HG02870 (cell line): ENCODE measurements around the gene TRIM8.

Experiments used
- ATAC-seq: cut with Tn5 transposase; IDR thresholded peaks from one replicate; pipeline ENCODE4 v1.9.1; 2021; ENCODE audit warnings: mild to moderate bottlenecking, moderate library complexity; ENCODE audit not compliant: unreplicated experiment

Gene TRIM8

DNA sequence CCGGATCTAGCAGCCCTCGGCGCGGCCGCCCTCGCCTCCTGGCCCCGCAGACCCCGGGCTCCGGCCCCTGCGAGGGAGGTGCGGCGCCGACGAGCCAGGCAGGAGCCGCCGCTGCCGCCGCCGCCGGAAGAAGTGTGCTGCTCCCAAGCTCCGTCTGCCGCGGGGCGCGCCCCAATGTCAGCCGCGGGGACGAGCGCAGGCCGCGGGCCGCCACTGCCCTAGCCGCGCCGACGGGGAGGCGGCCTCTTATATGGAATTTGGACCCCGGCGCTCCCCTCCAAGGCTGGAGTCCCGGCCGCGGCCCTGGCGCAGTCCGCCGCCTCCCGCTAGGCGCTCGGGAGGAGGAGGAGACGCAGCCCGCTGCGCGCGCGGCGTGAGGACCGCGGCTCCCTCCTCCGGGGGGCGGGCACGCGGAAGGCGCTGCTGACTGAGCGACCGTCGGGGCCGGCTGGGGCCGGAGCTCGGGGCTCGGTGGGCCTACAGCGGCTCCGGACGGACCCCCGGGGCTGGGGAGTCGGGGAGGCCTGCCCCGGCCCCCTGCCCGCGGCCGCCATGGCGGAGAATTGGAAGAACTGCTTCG lies at the start of gene TRIM8:
TSS of gene TRIM8 (plus strand) at position 414 of the 580 bp plus-strand sequence. CDS start at position 553, 139 bp downstream.
- no peak for ATAC-seq

- no peak for ATAC-seq
These were observed 49.0 kb upstream of the TRIM8 start for GRCh38 chr10:102595293-102595692.

- ATAC-seq = no peak
These were observed 48.4 kb upstream of the TRIM8 start for GRCh38 chr10:102595897-102596296.

DNA sequence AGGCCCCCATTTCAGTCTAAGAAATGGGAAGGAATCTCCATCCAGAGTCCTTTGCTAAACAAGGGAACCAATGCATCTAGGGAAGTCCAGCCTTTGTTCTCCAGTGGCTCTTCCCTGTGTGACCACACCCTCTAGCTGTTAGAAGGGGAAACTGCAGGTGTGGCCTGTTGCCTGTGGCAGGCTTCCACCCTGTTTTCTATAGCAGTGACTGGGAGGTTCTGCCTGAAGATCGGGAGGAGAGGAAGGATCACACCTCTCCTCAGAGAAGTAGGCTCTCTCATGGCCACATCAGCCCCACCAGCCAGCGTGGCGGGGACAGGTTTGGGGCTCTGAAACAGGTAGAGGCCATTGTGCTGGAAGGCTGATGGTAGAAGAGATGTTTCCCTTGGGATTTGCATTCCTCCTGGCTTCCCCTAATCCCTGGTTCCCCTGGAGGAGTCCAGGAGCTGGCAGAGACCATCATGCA lies 47.7 kb upstream of the TRIM8 start:
- no peak for ATAC-seq

- ATAC-seq = no peak
These were observed 46.9 kb upstream of the TRIM8 start for GRCh38 chr10:102597131-102597991.

DNA sequence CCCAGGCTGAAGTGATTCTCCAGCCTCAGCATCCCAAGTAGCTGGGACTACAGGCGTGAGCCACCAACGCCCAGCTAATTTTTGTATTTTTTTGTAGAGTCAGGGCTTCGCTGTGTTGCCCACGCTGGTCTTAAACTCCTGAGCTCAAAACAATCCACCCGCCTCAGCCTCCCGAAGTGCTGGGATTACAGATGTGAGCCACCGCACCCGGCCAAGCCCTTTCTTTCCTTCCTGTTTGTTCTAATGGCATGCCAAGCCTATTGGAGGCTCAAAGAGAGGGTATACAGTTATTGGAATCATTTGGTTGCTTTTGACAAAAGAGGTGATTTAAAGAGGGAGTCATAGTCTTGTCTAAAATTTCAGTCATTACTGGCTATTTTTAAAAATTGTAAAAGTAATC lies 46.0 kb upstream of the TRIM8 start:
- ATAC-seq = no peak

DNA sequence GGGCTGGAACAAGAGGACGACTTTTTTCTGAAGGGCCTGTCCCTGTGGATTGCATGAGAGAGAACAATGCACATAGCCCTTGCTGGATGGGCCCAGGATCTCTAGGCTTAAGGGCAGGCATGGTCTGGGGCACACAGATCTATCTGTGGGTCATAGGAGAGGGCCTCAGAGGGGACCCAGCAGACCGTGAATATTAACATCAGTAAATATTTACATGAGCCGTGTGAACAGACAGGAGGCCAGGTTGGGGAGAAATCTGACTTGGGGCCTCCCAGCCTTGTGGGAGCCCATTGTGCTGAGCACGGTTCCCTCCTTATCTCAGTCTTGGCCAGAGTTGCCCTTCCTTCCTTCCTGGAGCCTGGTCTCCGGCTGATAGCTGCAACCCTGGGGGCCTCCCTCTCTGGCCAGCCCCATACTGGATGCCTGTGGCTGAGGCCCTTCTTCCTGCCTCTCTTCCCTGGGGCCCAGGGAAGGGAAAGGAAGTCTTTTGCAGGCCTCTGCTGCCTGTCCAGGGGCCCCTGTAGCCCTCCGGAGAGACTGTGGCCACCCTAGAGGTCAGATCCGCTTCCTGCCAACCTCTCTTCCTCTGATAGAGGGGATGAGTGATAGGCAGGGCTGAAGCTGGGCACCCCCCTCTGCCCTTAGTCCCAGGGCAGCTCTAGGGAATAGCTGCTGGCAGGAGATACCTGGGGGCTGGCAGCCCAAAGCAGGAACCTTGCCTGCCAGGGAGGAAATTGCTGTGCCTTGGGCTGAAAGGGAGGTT lies 44.5 kb upstream of the TRIM8 start:
- no peak for ATAC-seq

DNA sequence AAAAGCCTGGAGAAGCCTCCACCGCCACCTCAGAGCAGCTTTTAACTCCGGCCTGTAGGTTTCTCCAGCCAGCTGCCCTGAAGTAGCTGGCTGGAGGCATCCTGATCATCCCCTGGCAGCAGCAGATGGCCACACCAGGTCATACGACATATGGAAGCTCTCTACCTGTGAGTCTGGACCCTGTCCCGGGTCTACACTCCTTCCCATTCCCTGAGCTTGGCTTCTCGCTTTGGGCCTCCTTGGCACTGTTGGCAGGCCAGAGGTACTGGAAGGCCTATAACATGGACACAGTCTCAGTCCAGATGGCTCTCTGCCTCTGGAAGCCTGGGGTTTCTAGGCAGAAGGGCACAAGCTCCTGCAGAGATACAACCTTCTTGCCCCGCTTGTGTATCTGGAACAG lies 43.5 kb upstream of the TRIM8 start:
- ATAC-seq = no peak

GRCh38 chr10:102601639-102602038 lies 42.6 kb upstream of the TRIM8 start:
- ATAC-seq = no peak

GRCh38 chr10:102602272-102603045 lies 41.8 kb upstream of the TRIM8 start:
- ATAC-seq = no peak

GRCh38 chr10:102603946-102604345 lies 40.3 kb upstream of the TRIM8 start:
- ATAC-seq = no peak

DNA sequence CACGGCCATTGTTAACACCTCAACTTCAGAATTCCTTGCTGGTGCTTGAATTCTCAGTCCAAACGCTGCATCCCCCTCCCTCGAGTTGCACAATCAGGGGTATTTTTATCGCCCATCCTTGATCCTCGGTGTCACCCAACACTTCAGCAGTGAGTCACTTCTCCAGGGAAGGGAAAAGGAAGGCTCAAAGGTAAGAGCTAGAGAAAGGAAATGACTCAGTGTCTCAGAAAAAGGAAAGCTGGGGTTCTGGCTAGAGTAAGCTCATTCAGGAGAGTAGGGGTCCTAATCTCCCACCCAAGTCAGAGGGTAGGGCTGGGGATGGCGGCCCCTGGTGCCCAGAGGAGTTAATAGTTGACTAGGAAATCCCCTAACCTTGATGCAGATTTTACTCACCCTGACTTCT lies 39.8 kb upstream of the TRIM8 start:
- no peak for ATAC-seq

DNA sequence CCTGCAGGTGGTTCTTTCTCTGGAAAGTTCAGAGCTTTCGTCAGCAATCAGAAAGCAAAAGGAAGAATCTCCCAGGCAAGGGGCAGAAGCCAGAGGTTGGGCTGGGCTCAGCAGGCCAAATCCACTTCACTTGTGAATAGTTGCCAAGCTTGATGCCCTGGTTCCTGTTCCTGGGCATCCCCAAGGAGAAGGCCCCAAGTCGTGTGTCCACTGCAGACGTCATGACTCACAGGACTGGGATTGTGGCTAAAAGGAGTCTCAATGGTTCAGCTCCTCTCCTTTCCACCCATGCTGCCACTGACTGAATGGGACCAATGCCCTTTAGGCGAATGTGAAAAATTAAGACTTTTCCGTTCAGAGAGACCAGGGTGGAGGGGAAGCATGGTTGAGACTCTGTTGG lies 38.6 kb upstream of the TRIM8 start:
- no peak for ATAC-seq

DNA sequence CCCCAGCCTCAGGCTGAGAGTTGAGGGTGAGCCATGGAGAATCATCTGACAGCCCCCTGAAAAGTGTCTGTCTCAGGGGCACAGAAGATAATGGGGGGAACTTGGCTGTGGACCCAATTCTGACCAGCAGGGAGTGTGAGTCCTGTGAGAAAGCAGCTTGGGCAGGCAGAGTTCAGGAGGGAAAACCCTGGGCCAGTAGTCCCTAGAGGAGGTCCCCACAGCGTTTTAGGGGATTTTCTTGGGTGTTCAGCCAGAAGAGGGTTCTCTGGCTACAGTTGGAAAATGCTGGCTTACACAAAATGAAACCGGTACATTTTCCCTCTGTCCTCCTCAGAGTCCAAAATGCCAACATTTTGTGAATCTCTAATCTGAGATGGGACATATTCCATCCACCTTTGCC lies 35.8 kb upstream of the TRIM8 start:
- ATAC-seq = no peak

DNA sequence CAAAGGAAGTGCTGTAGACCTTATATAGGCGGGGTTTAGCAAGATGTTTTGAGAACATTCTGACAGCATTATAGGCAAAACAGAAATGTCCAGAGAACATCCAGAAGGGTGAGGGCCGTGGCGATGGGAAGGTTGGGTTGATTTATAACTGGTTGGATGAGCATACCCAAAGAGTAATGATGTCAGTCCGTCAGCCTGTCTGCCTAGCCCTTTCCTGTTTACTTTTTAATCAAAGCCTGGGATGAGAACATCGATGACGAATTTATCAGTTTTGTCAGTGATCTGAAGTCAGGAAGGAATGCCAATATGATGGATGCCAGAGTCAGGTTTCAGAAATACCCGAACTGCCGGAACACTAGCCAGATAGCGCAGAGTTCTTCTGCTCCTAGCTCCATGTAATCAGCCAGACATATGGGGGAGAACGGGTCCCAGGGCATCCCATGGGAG lies 33.8 kb upstream of the TRIM8 start:
- no peak for ATAC-seq

DNA sequence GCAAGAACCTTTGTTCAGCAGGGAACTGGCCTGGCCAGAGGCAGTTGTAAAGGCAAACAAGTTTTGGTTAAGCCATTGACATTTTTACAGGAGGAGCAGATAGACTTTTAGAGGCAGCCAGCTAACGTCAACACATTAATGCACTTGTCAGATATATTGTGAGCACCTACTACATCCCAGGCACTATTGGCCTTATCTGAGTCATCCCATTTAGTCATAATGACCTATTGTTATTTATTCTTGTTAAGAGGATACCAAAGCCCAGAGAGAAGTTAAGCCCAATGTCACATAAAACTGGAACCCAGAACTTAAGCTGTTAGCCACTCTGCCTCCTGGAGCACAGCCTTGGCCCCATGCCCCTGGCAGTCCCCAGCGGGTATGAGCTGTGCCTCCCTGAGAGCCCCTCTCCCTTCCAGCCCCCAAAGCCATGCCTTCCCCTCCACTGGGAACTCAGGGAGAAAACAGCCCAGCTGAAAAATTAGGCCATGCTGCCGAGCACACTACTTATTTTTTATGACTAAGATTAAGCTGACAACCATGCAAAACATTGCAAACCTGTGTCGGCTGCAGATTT lies 32.7 kb upstream of the TRIM8 start:
- no peak for ATAC-seq

DNA sequence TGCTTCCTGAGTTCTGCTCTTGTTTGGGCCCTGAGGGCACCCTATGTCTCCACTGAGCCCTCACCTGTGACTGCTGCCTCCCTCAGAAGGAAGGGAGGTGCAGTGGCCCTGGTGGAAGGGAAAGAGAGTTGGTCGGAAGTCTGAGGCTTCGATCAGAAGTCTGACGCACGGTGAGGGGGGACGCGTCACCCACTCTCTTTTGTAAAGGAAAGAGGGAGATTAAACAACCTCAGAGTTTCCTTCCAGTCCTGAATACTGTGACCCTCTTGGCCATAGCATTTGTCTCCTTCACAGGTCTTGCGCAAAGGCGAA lies 31.4 kb upstream of the TRIM8 start:
- no peak for ATAC-seq

- ATAC-seq = no peak
These were observed 31.0 kb upstream of the TRIM8 start for GRCh38 chr10:102613286-102613685.

GRCh38 chr10:102613785-102614184 lies 30.5 kb upstream of the TRIM8 start:
- no peak for ATAC-seq

DNA sequence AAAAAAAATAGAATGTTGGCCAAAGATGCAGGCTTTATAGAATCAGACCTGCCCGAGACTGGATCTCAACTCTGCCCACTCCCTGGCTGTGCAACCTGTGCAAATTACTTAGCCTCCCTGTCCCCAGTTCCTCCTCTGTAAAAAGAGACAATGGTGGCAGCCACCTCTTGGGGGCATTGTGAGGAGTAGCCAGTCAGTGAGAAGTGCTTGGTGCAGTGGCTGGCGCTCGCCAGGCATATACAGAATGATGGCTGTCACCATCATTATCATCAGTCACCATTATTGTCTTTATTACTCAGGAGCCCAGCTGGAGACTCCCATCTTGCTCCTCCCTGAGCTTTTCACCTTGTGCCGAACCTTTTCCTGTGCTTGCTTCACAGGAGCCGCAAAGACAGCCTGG lies 29.4 kb upstream of the TRIM8 start:
- no peak for ATAC-seq

GRCh38 chr10:102615361-102615760 lies 28.9 kb upstream of the TRIM8 start:
- ATAC-seq = no peak
